GM12892 (cell line): Measurements from ENCODE around the gene SNX4.

Experiments
- POLR2A ChIP-seq: IDR thresholded peaks from 2 replicates; pipeline ENCODE4 v1.6.1; 2011; ENCODE audit warnings: low read depth, low read length, control low read depth
- POLR2AphosphoS5 ChIP-seq: IDR thresholded peaks from 2 replicates; pipeline ENCODE4 v1.6.1; 2011; ENCODE audit warnings: low read depth, low read length, control low read depth
- TAF1 ChIP-seq: IDR thresholded peaks from 2 replicates; pipeline ENCODE4 v1.6.1; 2011; ENCODE audit warnings: low read depth, mild to moderate bottlenecking, control low read depth, low read length, borderline replicate concordance

GRCh38 chr3:125436921-125437320 lies 83.1 kb downstream of the SNX4 start:
- TF ChIP-seq TAF1 (no peak), POLR2AphosphoS5 (no peak), POLR2A (no peak)
